Glutamatergic neuron (in vitro differentiated cells): ENCODE results near the gene MYT1. TPM values are rescaled to one million over a fixed set of nuclear protein-coding genes. Genes with fewer than 3 reads are reported as not detected.

Source experiments
- DNase-seq: peaks from one replicate; pipeline ENCODE4 v3.0.0; 2022
- H3K27ac Mint-ChIP-seq: one replicate; pipeline ENCODE4 v1.8.0; 2020; ENCODE audit warnings: mild to moderate bottlenecking, mixed read lengths, inconsistent platforms; ENCODE audit not compliant: unreplicated experiment
- H3K27me3 Mint-ChIP-seq: one replicate; pipeline ENCODE4 v1.8.0; 2020; ENCODE audit warnings: mild to moderate bottlenecking, moderate library complexity, mixed read lengths, inconsistent platforms; ENCODE audit not compliant: unreplicated experiment
- H3K36me3 Mint-ChIP-seq: one replicate; pipeline ENCODE4 v1.8.0; 2020; ENCODE audit warnings: mild to moderate bottlenecking, mixed read lengths, inconsistent platforms; ENCODE audit not compliant: unreplicated experiment
- H3K4me1 Mint-ChIP-seq: one replicate; pipeline ENCODE4 v1.8.0; 2020; ENCODE audit warnings: mild to moderate bottlenecking, low read depth, mixed read lengths, inconsistent platforms; ENCODE audit not compliant: unreplicated experiment
- H3K4me3 Mint-ChIP-seq: one replicate; pipeline ENCODE4 v1.8.0; 2020; ENCODE audit warnings: mild to moderate bottlenecking, mixed read lengths, inconsistent platforms; ENCODE audit not compliant: unreplicated experiment
- H3K9me3 Mint-ChIP-seq: one replicate; pipeline ENCODE4 v1.8.0; 2020; ENCODE audit warnings: mild to moderate bottlenecking, moderate library complexity, mixed read lengths, inconsistent platforms; ENCODE audit not compliant: unreplicated experiment
- CTCF ChIP-seq: fragments of 200-600 bp; sonication (generic); IDR thresholded peaks from one replicate; pipeline ENCODE4 v1.5.0; 2021; ENCODE audit not compliant: partially characterized antibody, unreplicated experiment
- total RNA-seq: library from RNA; stranded (reverse); fragmentation: NEBNext Ultra II Directional; extraction: Animal tissue kit (Norgen Biotek cat#: 25700); gene quantifications from one replicate; pipeline ENCODE4 v1.2.1, GENCODE V29; 2021; ENCODE audit not compliant: unreplicated experiment

Gene MYT1
- total RNA-seq, 1 donor from 2014 or later: 159 TPM

DNA sequence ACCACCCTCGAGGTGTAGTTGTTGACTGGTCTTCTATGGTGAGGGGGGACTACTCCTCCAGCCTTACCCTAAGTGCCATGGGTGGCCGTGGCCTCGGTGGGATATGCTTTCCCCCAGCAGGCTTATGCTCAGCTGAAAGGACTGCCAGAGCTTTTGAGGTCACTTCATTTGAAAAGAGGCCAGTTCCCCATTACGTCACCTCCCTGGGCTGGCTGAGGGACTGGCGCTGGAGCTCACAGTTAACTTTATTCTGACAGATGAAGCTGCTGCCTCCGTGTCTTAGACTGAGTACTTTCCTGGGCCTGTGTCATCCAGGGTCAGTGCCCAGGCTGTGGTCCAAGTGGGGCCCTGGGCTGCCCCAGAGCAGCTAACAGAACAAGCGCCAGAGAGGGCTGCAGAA lies 48.5 kb downstream of the MYT1 start:
- no peak for DNase-seq
- H3K36me3 Mint-ChIP-seq: peaks cover 9% of the 10 kb centered on the region
- peaks cover 27% of the 10 kb centered on the region for H3K9me3 Mint-ChIP-seq
- H3K27ac Mint-ChIP-seq: peak overlapping the region; percentile 22
- peaks cover 17% of the 10 kb centered on the region for H3K4me1 Mint-ChIP-seq
- no peak for TF ChIP-seq CTCF
- no peak overlapping the region for H3K4me3 Mint-ChIP-seq
- peaks cover 29% of the 10 kb centered on the region for H3K27me3 Mint-ChIP-seq

DNA sequence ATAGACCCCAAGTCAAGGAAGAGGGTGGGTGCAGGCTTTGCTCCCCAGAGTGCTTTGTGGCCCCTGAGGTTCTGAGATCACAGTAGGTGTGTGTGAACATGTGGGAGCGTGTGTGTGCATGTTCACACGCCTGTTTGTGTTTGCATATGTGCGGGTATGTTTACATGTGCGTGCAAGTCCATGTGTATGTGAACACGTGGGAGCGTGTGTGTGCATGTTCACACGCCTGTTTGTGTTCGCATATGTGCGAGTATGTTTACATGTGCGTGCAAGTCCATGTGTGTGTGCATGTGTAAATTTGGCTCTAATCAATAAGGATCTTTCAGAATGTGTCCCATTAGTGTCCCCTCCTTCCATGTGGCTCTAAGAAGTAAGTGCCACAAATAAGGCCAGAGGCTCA lies 49.9 kb downstream of the MYT1 start:
- Mint-ChIP-seq H3K27ac (peak overlapping the region; percentile 17), H3K27me3 (peaks cover 28% of the 10 kb centered on the region), H3K36me3 (peaks cover 10% of the 10 kb centered on the region), H3K4me1 (peaks cover 9% of the 10 kb centered on the region), H3K4me3 (no peak overlapping the region), H3K9me3 (peaks cover 22% of the 10 kb centered on the region)
- DNase-seq: no peak
- TF ChIP-seq CTCF: no peak

DNA sequence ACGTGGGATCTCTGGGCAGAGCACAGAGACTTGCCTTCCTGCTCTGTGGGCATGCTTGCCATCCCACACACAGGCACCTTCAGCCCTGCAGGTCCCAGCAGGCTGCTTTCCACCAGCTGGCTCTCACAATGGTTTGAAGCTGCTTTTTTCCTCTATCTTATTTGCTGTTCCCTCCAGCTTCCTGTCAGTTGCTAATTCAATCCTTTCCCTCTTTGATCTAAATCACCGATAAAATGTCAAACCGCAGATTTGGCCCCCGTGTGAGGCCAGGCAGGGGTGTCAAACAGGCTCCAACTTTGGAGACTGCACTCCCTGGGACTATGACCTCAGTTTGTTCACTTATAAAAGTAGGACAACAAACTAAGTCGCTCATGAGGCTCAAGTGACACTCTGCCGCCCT lies 50.7 kb downstream of the MYT1 start:
- Mint-ChIP-seq H3K27ac (no peak overlapping the region), H3K4me3 (no peak overlapping the region), H3K4me1 (peaks cover 8% of the 10 kb centered on the region), H3K36me3 (peaks cover 14% of the 10 kb centered on the region), H3K9me3 (peaks cover 23% of the 10 kb centered on the region), H3K27me3 (peaks cover 28% of the 10 kb centered on the region)
- TF ChIP-seq CTCF: no peak
- DNase-seq: no peak

- Mint-ChIP-seq H3K4me3 (no peak overlapping the region), H3K27me3 (peaks cover 27% of the 10 kb centered on the region), H3K9me3 (peaks cover 23% of the 10 kb centered on the region), H3K27ac (no peak overlapping the region), H3K4me1 (peaks cover 8% of the 10 kb centered on the region), H3K36me3 (peaks cover 14% of the 10 kb centered on the region)
- no peak for TF ChIP-seq CTCF
- DNase-seq: no peak
These were observed 51.8 kb downstream of the MYT1 start for GRCh38 chr20:64216036-64216435.

DNA sequence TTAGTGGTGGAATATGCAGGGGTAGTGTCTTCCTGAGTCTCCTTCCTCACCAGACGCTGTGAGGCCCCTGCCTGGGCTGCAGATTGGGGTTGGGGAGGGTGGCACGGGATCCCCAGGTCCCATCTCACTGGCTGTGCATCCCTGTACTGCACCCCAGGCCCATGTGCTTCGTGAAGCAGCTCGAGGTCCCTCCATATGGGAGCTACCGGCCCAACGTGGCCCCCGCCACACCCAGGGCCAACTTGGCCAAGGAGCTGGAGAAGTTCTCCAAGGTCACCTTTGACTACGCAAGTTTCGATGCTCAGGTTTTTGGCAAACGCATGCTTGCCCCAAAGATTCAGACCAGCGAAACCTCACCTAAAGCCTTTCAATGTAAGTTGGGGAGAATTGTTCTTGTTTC lies 52.7 kb downstream of the MYT1 start:
- Mint-ChIP-seq H3K27me3 (peaks cover 26% of the 10 kb centered on the region), H3K9me3 (peaks cover 19% of the 10 kb centered on the region), H3K4me1 (peaks cover 12% of the 10 kb centered on the region), H3K27ac (peak overlapping the region; percentile 28), H3K4me3 (no peak overlapping the region), H3K36me3 (peaks cover 14% of the 10 kb centered on the region)
- TF ChIP-seq CTCF: no peak
- no peak for DNase-seq
